ENCODE measurements around the gene WDR46.

- no peak for TF ChIP-seq NFIC (IDR thresholded peaks at IDR 0.05; ENCODE audit: low read length)
- TF ChIP-seq KDM5A (IDR thresholded peaks at IDR 0.05; ENCODE audit: borderline replicate concordance, low read length), result no peak; the same call in 1 of the 2 replicates
- no peak for TF ChIP-seq ZNF276 (CRISPR knock-in tag; IDR thresholded peaks at IDR 0.05; ENCODE audit: low read depth)
- TF ChIP-seq PBX3 (CRISPR knock-in tag; IDR thresholded peaks at IDR 0.05; ENCODE audit: borderline replicate concordance), result no peak
- TF ChIP-seq SETDB1 (CRISPR knock-in tag; IDR thresholded peaks at IDR 0.05; ENCODE audit: borderline replicate concordance), result no peak
- no peak for TF ChIP-seq PAF1 (CRISPR knock-in tag; IDR thresholded peaks at IDR 0.05)
- no peak for TF ChIP-seq ISL2 (CRISPR knock-in tag; IDR thresholded peaks at IDR 0.05)
- no peak for TF ChIP-seq AHDC1 (CRISPR knock-in tag; IDR thresholded peaks at IDR 0.05; ENCODE audit: borderline replicate concordance)
- TF ChIP-seq MAZ (IDR thresholded peaks at IDR 0.05; ENCODE audit: borderline replicate concordance, low read depth, low read length), result peak; percentile 4; the same call in 1 of the 2 replicates
- TF ChIP-seq MAZ (CRISPR knock-in tag; IDR thresholded peaks at IDR 0.05; ENCODE audit: low read depth), result no peak
- TF ChIP-seq REL (CRISPR knock-in tag; conservative IDR thresholded peaks at IDR 0.05), result no peak
Measured at GRCh38 chr6:33297956-33298772, 9.1 kb upstream of the WDR46 start.
